HL-60/S4 treated with retinoic acid at 250 ng/mL for 4 days and 3 days (cell line): Measurements from ENCODE around the gene CEP41.

Source experiments
- in situ Hi-C: fragments of 300-500 bp; cut with MboI; formaldehyde crosslinking; loops from 2 replicates; pipeline ENCODE4 v1.7.0; 2022; ENCODE audit warnings: low sequenced_read_pairs

Gene CEP41

GRCh38 chr7:130440527-130441365, at the start of gene CEP41:
CEP41 (minus strand) TSS chr7:130441016; CDS start chr7:130440966, 50 bp downstream.
- in situ Hi-C loops: no loop called here

GRCh38 chr7:130490311-130490791, 49.5 kb upstream of the CEP41 start:
- in situ Hi-C loops: no loop called here

GRCh38 chr7:130489140-130489983, 48.5 kb upstream of the CEP41 start:
- in situ Hi-C loops: no loop called here

GRCh38 chr7:130488392-130489139, 47.8 kb upstream of the CEP41 start:
- in situ Hi-C loops: no loop called here

- in situ Hi-C loops: no loop called here
Observed at GRCh38 chr7:130486954-130487436, 46.2 kb upstream of the CEP41 start.

GRCh38 chr7:130486114-130486953, 45.5 kb upstream of the CEP41 start:
- in situ Hi-C loops: no loop called here

- in situ Hi-C loops: no loop called here
Observed at GRCh38 chr7:130485734-130486113, 44.9 kb upstream of the CEP41 start.

GRCh38 chr7:130483031-130483430, 42.2 kb upstream of the CEP41 start:
- in situ Hi-C loops: no loop called here

GRCh38 chr7:130481898-130482297, 41.1 kb upstream of the CEP41 start:
- in situ Hi-C loops: no loop called here

- in situ Hi-C loops: no loop called here
Observed at GRCh38 chr7:130479716-130480400, 39.0 kb upstream of the CEP41 start.

GRCh38 chr7:130478991-130479390, 38.2 kb upstream of the CEP41 start:
- in situ Hi-C loops: no loop called here

GRCh38 chr7:130476297-130477150, 35.7 kb upstream of the CEP41 start:
- in situ Hi-C loops: no loop called here

GRCh38 chr7:130475776-130476175, 35.0 kb upstream of the CEP41 start:
- in situ Hi-C loops: no loop called here

- in situ Hi-C loops: no loop called here
Observed at GRCh38 chr7:130473876-130474275, 33.1 kb upstream of the CEP41 start.

GRCh38 chr7:130473289-130473688, 32.5 kb upstream of the CEP41 start:
- in situ Hi-C loops: no loop called here

GRCh38 chr7:130471974-130472373, 31.2 kb upstream of the CEP41 start:
- in situ Hi-C loops: no loop called here

GRCh38 chr7:130468612-130469011, 27.8 kb upstream of the CEP41 start:
- in situ Hi-C loops: no loop called here
